SJSA1 (cell line): ENCODE measurements around the gene NUDCD3. TPM values are rescaled to one million over a fixed set of nuclear protein-coding genes. Genes with fewer than 3 reads are reported as not detected.

Experiments used
- DNase-seq, 2 experiments: peaks; one replicate each; pipeline ENCODE4 v3.0.0-alpha.2; 2015 to 2020; ENCODE audit warnings: low spot score in 2 of 2, low read depth in 1 of 2
- H3K27ac ChIP-seq: fragments of 250-450 bp; sonication (Bioruptor Pico); 2 replicates; pipeline ENCODE4 v1.5.1; 2020; ENCODE audit warnings: mild to moderate bottlenecking, moderate library complexity
- H3K27me3 ChIP-seq: fragments of 250-450 bp; sonication (Bioruptor Pico); replicated peaks from 2 replicates; pipeline ENCODE4 v1.5.1; 2020; ENCODE audit warnings: mild to moderate bottlenecking, moderate library complexity
- H3K36me3 ChIP-seq: fragments of 250-450 bp; sonication (Bioruptor Pico); 2 replicates; pipeline ENCODE4 v1.5.1; 2020; ENCODE audit warnings: mild to moderate bottlenecking
- H3K4me1 ChIP-seq: fragments of 250-450 bp; sonication (Bioruptor Pico); replicated peaks from 2 replicates; pipeline ENCODE4 v1.6.1; 2021; ENCODE audit warnings: mild to moderate bottlenecking
- H3K4me3 ChIP-seq: fragments of 250-450 bp; sonication (Bioruptor Pico); 2 replicates; pipeline ENCODE4 v1.5.1; 2020; ENCODE audit warnings: mild to moderate bottlenecking
- H3K9me3 ChIP-seq: fragments of 250-450 bp; sonication (Bioruptor Pico); replicated peaks from 2 replicates; pipeline ENCODE4 v1.5.1; 2020; ENCODE audit warnings: mild to moderate bottlenecking
- total RNA-seq: library from RNA; depleted of rRNA; stranded (reverse); fragments of >200 nt; shearing (Covaris generic); gene quantifications from 2 replicates; pipeline ENCODE4 v1.2.3, GENCODE V29; 2014; rRNA removed

Gene NUDCD3
- total RNA-seq, 1 experiment from 2014 or later: 34.4 TPM

DNA sequence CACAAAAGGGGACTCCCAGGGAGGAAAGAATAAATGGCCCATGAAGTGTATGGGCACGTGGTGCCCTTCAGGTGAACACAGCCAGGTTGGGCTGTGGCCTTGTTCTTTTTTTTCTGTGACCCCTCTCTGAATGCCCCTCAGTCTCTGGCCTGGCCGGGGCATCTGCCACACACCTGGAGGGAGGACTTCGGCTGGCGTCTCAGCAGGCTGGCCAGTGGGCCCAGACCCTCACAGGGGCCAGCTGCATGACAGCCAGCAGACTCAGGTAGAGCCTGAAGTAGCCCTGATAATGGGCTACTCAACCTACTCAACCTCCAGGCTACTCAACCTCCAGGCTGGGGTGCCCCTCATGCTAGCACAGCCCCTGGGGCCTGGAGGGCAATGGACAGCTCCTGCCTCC is 155.3 kb downstream of the NUDCD3 start:
- H3K4me1 ChIP-seq: no peaks in the 10 kb centered on the region
- no peaks in the 10 kb centered on the region for H3K9me3 ChIP-seq
- no peak overlapping the region for H3K4me3 ChIP-seq
- H3K27me3 ChIP-seq: peaks cover 5% of the 10 kb centered on the region; the same call in 1 of the 2 replicates
- no peak for DNase-seq
- H3K36me3 ChIP-seq: no peaks in the 10 kb centered on the region
- no peak overlapping the region for H3K27ac ChIP-seq

DNA sequence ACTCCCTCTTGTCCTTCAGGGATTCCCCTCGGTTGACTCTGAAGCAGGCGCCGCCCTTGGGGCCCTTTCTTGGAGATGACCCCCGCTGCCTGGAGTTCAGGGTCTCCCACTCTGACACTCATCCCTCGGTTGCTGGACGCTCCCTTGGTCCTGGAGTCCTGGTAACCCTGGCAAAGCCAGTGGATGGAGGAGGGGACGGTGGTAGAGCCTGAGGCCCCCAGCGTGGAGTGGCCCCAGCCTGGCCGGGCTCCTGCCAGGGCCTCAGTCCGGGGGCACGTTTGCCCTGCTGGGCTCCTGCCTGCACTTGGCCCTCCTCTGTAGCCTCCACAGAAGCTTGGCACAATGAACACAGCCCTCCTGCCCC is 155.7 kb downstream of the NUDCD3 start:
- H3K4me3 ChIP-seq: no peak overlapping the region
- no peaks in the 10 kb centered on the region for H3K36me3 ChIP-seq
- no peak for DNase-seq
- H3K4me1 ChIP-seq: no peaks in the 10 kb centered on the region
- peaks cover 5% of the 10 kb centered on the region; the same call in 1 of the 2 replicates for H3K27me3 ChIP-seq
- no peak overlapping the region for H3K27ac ChIP-seq
- H3K9me3 ChIP-seq: no peaks in the 10 kb centered on the region

DNA sequence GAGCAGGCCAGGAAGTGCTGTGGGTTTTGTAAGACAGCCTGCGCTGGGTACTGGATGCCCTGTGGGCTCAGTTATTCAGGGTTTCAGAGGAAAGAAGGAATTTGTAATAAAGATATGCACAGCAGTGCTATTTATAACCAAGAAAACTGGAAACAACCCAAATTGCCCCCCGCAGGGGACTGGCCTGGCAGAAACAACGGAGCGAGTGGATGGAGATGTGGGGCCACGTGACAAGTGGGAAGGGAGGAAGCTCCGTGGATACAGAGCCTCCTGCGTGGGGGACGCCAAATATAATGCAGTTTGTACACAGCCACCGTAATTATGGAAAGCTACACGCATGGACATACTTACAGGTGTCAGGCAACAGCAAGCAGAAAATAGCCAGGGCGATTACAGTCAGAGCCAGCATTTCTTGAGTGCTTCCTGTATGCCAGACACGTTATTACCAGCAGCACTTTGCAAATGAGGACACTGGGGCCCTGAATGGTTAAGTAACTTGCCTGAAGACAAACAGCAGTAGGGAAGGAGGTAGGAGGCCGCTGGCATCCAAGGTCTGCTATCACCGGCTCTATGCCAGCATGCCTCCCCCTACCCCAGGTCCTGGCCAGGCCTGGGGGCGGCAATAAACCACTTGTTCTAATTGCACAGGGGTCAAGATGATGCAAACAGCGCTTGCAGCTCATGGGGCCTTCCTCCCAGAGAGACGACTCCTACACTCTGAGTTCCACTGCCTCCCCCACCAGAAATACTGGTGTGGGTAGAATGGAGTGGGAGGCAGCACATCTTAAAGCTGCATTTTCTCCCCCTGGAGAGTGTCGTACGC is 156.3 kb downstream of the NUDCD3 start:
- DNase-seq: no peak
- peaks cover 5% of the 10 kb centered on the region; the same call in 1 of the 2 replicates for H3K27me3 ChIP-seq

DNA sequence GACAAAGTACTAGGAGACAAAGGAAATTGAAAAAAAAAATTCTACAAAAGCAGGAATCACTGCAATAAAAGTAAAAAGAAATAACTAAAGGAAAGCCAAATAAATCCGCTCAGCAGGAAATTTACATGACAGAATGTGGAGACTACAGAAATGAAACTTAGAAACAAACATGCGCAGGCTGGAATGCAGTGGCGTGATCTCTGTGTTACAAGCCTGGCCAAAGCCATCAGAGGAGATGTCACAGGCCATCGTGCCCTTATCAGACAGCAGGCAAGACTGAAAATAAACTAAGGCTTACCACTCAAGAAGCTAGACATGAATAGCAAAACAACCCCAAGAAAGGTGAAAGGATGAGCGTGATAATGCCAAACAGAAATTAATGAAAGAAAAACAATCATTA is 158.8 kb downstream of the NUDCD3 start:
- Histone ChIP-seq H3K4me3 (no peak overlapping the region), H3K9me3 (no peaks in the 10 kb centered on the region), H3K27me3 (peaks cover 10% of the 10 kb centered on the region), H3K4me1 (no peaks in the 10 kb centered on the region), H3K27ac (no peak overlapping the region), H3K36me3 (no peaks in the 10 kb centered on the region)
- DNase-seq: no peak

More for the DNA sequence above, 156.3 kb downstream of the NUDCD3 start:
- Histone ChIP-seq H3K27ac (no peak overlapping the region), H3K9me3 (no peaks in the 10 kb centered on the region), H3K4me1 (no peaks in the 10 kb centered on the region), H3K4me3 (no peak overlapping the region), H3K36me3 (no peaks in the 10 kb centered on the region)

DNA sequence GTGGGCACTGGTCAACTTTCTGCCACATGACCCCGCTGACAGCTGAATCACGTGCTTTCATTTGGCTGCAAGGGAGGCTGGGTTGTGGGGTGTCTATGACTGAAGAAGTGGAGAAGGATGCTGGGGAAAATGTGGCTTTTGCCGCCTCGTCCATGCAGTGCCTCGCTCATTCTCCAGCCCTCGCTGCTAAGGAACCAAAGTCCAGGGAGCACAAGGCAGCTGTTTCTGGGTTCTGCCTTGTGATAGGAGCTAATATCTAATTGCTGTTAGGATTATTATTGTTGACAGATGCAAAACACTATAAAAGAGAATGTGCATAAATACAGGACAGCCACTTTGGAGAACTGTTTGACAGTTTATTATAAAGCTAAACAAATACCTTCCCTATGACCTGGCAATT is 160.1 kb downstream of the NUDCD3 start:
- no peak for DNase-seq
- no peak overlapping the region for H3K27ac ChIP-seq
- peaks cover 18% of the 10 kb centered on the region for H3K27me3 ChIP-seq
- H3K4me1 ChIP-seq: no peaks in the 10 kb centered on the region
- no peak overlapping the region for H3K4me3 ChIP-seq
- no peaks in the 10 kb centered on the region for H3K36me3 ChIP-seq
- no peaks in the 10 kb centered on the region for H3K9me3 ChIP-seq

DNA sequence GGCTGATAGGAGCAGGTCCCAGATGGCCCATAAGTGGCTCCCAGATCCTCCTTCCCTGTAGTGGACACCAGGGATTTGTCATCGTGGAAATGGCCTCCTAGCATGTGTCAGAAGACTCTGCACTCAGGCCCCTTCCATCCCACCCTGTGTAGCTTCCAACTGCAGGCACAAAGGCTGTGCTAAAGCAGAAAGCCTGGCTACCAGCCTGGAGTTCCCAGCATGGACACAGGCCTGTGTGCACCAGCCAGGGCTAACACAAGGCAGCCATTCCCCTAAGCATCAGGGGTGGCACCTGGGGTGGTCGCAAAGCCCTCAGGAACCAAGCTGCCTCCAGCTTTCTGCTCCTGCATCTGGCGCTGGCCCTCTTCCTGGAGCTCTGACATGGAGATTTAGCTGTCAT is 160.6 kb downstream of the NUDCD3 start:
- Histone ChIP-seq H3K36me3 (no peaks in the 10 kb centered on the region), H3K4me1 (no peaks in the 10 kb centered on the region), H3K27ac (no peak overlapping the region), H3K27me3 (peaks cover 18% of the 10 kb centered on the region), H3K4me3 (no peak overlapping the region), H3K9me3 (no peaks in the 10 kb centered on the region)
- DNase-seq: no peak

Other genes starting within 250 kb of the NUDCD3 start
- gene CAMK2B, start 165.1 kb downstream of the NUDCD3 start, total RNA-seq: not detected in 2 replicates
- gene NPC1L1, start 50.7 kb upstream of the NUDCD3 start, total RNA-seq: not detected in 2 replicates
- 67.9 and 72.3 TPM in 2 replicates for gene DDX56, start 83.2 kb upstream of the NUDCD3 start, total RNA-seq
- gene TMED4, start 91.6 kb upstream of the NUDCD3 start, total RNA-seq: 108 and 164 TPM in 2 replicates
- 38.4 and 51.3 TPM in 2 replicates for gene OGDH, start 116.0 kb upstream of the NUDCD3 start, total RNA-seq